Subcutaneous adipose tissue (tissue), 4 donors: Measurements from ENCODE around the gene LGR4. TPM values are rescaled to one million over a fixed set of nuclear protein-coding genes. Genes with fewer than 3 reads are reported as not detected.

ENCODE experiments used
- total RNA-seq, 4 donors: library from RNA; depleted of rRNA; stranded (reverse); fragments of >200 nt; gene quantifications; one replicate each; pipeline ENCODE4 v1.1.0, GENCODE V29; 2016
- TF ChIP-seq, protein P1 (sequence below): fragments of 450-650 bp; IDR thresholded peaks from one replicate; pipeline ENCODE4 v1.5.1; 2016; ENCODE audit warnings: low read depth, mild to moderate bottlenecking, control low read depth, antibody characterized with exemption, moderate library complexity

The LGR4 gene
- total RNA-seq, 4 donors from 2014 or later = 41.3 to 106 (median 48.8) TPM

DNA sequence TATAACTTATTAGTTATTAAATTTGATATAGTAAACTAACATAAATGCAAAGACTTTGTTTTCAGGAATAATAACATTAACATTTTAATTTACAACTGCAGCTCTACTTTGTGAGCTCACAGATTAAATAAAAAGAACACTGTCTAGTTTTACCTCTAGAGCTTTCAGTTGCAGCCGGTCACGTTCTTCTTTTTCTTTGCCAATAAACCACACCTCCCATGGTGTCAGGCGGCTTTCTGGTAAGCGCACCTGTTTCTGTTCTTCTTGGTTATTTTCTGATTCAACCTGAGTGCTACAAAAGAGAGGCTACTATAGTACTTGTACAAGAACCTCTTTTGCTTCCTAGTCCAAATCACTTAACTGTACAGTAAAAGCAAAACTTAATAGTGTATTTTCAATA is 115.3 kb downstream of the LGR4 start:
- TF ChIP-seq, protein P1, sequence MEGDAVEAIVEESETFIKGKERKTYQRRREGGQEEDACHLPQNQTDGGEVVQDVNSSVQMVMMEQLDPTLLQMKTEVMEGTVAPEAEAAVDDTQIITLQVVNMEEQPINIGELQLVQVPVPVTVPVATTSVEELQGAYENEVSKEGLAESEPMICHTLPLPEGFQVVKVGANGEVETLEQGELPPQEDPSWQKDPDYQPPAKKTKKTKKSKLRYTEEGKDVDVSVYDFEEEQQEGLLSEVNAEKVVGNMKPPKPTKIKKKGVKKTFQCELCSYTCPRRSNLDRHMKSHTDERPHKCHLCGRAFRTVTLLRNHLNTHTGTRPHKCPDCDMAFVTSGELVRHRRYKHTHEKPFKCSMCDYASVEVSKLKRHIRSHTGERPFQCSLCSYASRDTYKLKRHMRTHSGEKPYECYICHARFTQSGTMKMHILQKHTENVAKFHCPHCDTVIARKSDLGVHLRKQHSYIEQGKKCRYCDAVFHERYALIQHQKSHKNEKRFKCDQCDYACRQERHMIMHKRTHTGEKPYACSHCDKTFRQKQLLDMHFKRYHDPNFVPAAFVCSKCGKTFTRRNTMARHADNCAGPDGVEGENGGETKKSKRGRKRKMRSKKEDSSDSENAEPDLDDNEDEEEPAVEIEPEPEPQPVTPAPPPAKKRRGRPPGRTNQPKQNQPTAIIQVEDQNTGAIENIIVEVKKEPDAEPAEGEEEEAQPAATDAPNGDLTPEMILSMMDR = no peak

DNA sequence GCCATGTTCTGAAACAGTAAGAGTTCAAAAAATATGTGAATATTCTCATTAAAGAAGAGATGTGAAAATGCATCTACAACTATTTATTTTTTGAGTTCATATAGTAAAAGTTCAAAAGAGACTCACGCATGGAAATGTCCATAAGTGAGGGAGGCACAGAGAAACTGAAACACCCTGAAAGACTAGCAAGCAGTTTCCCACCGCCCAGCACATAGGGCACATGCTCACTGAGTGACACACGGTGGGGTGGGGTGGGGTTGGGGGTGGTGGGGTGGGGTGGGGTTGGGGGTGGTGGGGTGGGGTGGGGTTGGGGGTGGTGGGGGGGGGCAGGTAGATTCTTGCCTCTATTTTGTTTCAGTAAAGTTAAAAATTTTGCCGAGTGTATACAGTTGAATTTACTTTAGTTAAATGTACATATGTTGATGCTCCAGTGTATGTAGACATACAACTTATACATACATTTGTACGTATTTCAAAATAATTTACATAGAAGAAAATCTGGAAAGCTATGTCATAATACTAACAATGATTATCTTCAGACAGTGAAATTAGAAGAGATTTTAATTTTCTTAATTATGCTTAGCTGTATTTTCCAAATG is 115.9 kb downstream of the LGR4 start:
- TF ChIP-seq, protein P1 = no peak

DNA sequence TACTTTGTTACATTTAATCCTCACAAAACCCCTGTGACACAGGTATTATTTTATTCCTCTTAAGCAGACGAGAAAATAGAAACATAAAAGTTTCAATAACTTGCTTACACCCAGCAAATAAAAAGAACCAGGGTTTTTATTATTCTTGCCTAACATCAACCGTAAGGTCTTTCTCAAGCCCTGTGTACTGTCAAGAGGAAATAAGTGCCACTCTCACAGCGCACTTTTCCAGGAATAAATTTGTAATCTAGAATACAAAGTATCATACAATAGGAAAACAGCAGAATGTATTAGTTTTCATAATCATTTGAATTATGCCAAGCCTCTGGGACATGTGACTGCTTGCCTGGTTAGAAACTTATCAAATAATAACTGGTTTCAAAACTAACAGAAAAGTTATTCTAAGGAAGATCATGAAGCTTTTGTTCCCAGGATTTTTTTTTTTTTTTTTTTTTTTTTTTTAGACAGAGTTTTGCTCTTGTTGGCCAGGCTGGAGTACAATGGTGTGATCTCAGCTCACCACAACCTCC is 117.0 kb downstream of the LGR4 start:
- TF ChIP-seq, protein P1 = no peak

DNA sequence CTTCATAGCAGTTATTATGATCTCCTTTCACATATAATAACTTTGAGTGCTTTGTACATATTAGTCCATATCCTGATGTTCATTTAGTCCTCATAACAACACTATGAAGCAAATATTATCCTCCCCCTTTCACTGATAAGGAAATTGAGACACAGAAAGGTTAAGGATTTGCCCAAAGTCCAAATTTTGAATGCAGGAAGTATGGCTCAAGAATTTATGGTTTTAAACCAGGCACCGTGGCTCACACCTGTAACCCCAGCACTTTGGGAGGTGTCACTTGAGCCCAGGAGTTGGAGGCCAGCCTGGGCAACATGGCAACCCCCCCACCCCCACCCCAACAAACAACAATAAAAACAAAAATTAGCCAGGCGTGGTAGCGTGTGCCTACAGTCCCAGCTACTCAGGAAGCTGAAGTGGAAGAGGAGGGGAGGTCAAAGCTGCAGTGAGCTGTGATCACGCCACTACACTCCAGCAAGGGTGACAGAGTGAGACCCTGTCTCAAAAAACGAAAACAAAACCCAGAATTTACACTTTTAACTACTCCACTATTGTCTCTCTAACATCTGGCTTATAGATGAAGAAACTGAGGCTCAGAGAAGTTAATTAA is 118.1 kb downstream of the LGR4 start:
- TF ChIP-seq, protein P1 = no peak

DNA sequence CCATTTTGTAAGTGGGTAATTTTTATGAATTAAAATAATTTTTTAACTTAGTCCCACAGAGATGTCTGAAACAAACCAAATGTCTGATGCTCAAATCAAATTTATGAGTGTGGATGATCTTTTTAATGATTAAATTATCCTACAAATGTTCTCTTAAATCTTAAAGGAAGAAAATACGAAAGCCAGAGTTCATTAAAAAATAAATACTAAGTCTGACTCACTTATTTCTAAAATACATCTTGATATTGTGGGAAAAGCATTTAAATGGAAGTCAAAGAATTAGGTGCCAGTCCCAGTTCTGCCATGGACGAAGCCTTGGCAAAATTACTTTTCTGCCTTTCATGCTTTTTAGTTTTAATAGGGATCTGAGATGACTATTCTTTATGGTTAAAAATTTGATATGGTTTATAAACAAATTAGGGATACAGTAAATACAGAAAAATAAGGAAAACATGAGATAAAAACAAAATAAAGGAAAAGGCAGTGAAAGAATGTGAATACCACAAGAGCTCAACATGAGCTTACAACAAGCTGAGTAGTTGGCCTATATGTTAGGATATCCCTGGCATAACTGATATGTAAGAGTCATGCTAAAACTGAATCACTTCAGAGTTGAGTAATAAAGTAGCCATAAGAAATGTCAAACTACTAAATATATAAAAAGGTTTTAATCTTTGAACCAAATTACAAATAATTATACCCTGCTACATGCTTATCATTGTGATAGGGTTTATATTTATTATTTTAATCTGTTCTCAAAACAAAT is 118.8 kb downstream of the LGR4 start:
- TF ChIP-seq, protein P1 = no peak

DNA sequence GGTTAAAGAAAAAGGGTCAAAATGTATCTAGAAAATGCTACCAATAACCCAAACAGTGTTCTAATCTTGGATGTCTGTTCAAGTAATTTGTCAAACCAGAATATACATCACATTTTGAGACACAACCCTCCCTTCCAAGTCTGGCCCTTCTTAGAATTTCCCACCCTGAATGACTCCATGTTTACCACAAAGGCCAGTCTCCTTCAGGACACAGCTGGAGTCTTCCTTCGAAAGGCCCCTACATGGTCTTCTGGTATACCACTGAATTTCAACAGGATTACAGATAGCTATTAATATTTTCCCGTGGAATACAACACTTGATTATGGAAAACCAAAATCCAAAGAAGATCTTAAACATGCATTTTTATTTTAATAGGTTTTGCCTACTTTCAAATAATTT is 119.8 kb downstream of the LGR4 start:
- TF ChIP-seq, protein P1 = no peak

DNA sequence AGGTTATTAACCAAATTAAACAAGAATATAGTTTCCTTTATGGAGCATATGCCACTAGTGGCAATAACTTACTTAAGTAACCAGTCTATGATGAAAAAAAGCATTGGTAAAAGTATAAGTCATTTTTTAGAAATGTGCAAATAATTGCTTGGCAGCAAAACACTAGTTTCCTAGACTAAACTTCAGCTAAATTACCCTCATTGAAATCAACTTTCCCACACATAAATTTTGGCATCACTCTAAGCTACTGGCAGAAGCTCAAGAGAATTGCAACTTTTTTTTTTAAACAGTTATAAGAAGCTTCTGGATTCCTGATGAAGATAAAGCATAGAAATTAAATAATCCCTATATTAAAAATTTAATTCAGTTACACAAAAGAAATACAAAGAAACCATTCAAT is 122.1 kb downstream of the LGR4 start:
- TF ChIP-seq, protein P1 = no peak
